GM19395 (cell line): ENCODE results near the gene SLC4A8.

Experiments used
- ATAC-seq: cut with Tn5 transposase; IDR thresholded peaks from one replicate; pipeline ENCODE4 v1.9.1; 2021; ENCODE audit warnings: mild to moderate bottlenecking, moderate library complexity; ENCODE audit not compliant: unreplicated experiment

SLC4A8 gene

DNA sequence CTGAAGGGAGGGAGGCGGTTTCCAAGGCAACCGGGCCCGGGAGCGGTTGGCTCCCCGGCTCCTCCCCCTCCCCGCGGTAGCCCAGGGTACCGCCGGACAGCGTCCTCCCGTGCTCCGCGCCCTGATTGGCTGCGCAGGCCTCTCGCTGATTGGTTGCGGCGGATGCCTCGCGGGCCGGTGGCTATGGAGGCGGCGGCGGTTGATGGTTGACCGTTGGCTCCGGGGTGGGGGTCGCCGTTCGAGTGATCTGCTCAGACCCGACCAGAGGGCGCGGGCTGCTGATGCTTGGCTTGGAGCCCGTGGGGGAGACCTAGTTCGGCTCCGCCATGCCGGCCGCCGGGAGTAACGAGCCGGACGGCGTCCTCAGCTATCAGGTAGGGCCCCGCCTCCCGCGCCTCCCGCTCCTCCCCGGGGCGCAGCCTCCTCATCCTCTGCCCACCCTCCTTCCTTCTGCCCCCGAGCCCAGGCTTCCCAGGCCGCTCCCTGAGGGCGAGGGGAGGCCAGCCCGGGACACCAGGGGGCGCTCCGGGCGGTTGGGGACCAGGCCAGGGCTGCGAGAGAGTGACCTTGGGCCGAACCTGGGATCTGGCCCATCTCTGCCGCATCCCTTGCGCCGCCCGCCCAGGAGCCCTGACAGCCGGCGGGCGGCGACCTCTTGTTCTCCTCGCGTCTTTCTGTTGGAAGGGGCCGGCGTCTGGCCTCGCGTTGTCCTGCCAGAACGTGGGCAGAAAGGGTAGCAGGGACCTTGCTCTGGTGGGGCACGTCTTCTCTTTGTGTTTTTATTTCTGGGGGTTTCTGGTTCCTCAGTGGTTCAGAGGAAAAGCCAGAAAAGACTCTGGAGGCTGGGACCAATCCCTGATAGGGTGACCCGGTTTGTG is at the start of gene SLC4A8:
TSS of gene SLC4A8 (plus strand) at position 170 of the 878 bp plus-strand sequence. CDS start at position 327, 157 bp downstream.
- ATAC-seq: peak; percentile 88

DNA sequence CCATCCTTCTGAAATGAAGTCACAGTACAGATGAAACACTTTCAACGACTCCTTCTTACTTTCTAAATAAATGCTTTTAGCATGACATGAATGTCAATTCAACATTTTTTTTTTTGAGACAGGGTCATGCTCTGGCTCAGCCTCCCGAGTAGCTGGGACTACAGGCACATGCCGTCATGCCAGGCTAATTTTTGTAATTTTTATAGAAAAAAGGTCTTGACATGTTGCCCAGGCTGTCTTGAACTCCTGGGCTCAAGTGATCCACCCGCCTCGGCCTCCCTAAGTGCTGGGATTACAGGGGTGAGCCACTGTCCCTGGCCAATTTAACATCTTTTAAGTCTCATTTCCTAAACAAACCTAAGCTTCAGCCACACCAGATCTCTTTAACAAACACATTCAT is 49.8 kb upstream of the SLC4A8 start:
- no peak for ATAC-seq

DNA sequence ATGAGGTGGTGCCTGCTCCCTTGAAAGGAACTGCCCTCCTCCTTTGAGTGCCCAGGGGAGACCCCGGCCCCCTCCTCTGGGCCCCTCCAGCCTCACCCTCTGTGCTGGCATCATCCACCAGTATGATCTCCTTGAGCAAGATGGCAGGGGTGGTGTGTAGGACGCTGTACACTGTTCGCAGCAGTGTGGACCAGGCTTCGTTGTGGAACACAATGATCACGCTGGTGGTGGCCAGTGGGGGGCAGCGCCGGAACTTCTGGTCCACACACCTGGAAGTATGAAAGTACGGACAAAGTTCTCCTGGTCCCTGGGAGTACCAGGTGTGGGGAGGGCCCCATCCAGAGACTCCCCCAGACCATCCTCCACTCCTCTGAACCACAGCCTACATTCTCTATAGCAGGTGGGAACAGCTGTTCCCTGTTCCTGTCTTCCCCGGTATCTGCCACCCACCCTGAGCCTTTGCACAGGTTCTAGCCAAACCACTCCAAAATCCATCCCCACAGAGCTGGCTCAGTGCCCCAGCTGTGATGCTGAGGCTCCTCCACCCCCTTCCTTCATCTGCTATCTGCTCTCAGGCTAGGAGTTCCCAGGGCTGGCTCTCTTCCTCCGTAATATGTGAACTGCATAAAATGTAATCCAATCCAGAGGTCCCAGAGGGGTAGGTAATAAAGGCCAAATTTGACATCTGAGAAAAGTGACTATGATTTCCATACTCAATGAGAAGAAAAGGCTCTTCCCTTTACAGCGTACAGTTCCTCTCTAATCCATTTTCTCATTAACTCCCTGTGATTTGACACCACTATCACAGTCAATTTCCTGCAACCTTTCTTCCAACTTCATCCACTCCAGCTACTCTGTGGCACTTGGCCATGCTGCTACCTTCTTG is 47.3 kb upstream of the SLC4A8 start:
- ATAC-seq: no peak

DNA sequence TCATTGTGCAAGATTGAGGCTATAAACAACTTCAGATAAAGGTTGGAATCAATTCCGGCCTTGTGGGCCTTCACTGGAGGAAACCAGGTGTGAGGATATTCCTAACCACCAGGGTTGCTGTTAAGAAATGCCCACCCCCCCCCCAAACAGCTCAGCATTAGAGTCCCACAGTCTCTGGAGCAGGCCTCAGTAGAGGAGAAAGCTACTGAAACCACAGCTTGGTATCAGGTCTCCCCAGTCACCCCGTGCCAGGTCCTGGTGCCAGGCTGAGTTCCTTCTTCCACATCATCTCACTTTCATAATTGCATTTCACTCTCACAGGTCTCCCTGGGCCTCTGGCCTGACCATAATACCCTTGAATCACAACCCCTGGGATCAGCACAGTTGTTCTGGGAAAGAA is 45.9 kb upstream of the SLC4A8 start:
- no peak for ATAC-seq

DNA sequence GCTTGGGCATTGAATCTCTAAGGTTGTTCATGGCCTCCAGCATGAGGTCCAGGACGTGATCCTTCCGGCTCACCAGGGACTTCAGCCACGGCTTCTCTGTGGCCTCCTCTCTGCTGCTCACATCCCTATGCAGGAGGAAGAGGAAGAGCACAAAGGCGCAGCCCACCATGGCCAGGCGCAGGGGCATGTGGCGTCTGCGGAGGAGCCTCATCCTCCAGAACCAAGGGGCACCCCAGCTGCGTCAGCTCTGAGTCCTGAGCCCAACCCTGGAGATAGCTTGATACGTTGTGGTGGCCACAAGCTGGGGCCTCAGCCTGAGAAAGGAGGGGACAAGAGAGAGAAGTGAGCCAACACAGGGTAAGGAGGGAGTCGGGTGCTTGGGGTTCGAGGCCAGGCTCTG is 45.1 kb upstream of the SLC4A8 start:
- ATAC-seq: no peak

DNA sequence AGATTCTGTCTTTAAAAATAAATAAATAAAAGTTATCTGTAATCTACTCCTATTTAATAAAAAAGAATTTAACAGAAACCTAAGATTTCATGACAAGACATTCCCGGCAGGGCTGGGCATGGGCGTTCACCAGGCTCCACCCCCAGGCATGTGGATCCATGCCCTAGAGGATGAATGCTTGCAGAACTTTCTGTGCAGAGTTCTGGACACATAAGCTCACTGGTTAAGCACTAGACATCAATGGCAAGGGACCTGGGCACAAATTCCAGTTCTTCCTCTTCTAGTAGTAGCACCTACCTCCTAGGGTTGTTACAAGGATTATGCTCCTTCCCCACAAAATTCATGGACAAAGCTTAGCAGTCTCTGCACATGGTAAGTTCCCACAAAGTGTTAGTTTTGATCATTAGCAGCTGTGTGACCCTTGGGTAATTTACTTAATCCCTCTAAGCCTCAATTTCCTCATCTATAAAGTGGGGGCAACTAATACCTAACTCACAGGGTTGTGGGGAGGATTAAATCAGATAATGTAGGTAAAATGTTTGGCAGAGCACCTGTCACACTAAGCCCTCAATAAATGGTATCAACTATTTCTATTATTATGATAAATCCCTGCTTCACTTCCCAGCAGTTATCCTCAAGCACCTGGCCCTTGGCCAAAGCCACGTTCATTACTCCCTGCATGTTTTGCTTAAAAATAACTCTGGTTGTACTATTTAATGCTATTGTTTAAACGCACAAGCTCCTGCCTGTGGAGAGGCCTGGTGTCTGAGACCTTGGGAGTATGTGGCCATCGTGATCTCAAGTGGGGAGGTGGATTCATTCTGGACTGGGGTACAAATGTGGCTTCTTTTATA is 43.2 kb upstream of the SLC4A8 start:
- no peak for ATAC-seq

DNA sequence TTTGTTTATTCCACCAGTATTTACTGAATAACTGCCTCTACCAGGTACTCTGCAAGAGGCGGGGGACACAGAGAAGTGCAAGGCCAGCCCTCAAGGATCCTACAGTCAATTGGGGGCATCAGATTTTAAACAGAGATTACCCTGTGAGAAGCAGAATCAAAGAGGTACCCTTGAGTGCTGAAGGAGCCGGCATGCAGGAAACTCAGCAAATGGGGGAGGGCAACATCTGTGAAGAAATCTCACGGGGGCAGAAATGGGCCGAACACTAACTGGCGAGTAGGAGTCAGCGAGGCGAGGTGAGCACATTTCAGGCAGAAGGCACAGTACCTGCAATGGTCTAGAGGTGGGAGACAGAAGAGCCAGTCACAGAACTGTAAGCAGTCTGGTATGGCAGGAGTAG is 42.5 kb upstream of the SLC4A8 start:
- no peak for ATAC-seq

DNA sequence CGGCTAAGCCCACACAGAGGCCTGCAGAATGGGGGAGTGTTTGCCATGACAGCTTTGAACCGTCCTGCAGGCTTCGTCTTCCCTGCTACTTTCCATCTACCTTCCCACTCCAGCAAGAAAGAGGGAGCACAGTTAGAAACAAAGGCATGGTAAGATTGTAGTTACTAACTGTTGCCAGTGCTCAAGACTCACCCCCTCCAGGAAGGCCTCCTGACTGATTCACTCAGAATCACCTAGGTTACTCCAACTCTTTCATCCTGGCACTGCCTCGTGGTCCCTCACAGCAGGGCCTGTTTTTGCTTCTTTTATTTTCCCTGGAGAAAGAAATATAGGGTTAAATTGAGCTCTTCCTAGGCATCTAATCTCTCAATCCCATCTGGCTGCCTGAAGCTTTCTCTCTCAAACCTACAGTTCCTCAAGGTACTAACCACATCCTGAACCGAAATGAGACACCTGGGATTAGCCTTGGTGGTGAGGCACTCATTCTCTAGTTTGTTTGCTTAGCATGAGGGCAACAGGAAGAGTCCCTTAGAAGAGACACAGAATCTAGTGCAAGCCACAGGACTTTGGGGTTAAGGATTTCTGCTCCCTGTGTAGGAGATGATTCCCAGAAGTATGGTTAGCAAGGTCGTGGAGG is 41.2 kb upstream of the SLC4A8 start:
- ATAC-seq: no peak

DNA sequence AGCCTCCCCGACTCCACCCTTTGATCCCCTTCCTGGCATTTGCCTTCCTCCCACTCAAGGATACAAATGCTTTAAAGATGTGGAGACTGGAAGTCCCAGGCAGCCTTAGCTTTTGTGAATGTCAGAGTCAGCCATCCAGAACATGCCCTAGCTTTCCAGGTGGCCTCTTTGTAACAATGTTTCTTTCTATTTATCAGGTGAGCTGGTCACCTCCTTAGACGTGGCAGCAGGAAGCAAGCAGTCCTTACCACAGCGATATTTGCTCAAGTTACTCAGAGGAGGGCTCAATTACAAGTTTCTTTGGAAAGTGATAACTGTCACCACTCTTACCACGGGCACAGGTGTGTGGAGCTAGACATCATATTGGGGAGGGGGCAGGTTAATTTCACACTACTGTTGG is 38.3 kb upstream of the SLC4A8 start:
- no peak for ATAC-seq

DNA sequence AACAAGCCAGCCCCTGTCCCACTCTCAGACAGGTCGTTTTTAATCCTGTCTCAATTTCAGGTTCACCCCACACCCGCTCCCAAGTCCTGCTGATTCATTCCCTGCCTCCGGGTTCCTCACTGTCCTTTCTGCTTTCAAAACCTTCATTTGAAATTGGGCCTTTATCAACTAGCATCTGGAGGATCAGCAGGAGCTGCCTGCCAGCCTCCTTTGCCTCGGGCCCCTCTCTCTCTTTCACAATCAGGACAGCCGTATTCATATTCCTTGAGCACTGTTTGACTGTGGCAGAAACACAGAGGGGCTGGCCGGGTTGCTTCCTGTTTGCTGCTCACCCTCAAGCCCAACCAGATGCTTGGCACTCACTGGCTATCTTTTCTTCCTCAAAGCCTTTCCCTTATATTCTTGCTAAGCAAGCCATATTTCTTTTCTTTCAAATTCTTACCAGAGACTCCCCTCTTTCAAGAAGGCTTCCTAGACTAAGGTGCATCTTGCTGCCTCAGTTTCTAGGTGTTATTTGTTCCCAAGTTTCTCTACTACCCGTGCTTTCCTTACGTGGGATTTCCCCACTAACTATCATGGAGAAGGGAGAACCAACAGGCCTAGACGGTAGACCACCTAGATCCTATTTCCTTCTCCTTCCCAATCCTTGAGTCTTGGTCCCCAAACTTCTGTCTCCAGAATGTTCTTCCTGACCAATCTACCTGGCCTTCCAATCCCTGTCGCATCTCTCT is 36.4 kb upstream of the SLC4A8 start:
- no peak for ATAC-seq

DNA sequence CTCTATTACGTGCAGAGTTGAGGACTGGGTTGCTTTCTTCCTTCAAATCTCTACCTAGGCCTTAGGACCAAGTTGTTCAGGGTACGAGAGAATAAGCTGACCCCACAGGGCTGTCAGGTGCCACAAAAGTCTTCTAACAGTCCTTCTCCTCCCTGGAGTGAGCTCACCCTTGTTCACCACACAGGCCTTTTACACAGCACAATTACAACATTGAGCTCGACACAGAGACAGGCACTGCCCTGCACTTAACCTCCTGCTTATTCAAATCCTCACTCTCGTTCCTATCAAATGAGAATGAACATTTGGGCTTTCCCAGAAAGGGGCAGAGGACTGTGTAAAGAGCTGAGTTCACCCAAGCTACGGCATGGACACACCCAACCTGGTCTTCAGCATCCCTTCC is 35.8 kb upstream of the SLC4A8 start:
- ATAC-seq: no peak

DNA sequence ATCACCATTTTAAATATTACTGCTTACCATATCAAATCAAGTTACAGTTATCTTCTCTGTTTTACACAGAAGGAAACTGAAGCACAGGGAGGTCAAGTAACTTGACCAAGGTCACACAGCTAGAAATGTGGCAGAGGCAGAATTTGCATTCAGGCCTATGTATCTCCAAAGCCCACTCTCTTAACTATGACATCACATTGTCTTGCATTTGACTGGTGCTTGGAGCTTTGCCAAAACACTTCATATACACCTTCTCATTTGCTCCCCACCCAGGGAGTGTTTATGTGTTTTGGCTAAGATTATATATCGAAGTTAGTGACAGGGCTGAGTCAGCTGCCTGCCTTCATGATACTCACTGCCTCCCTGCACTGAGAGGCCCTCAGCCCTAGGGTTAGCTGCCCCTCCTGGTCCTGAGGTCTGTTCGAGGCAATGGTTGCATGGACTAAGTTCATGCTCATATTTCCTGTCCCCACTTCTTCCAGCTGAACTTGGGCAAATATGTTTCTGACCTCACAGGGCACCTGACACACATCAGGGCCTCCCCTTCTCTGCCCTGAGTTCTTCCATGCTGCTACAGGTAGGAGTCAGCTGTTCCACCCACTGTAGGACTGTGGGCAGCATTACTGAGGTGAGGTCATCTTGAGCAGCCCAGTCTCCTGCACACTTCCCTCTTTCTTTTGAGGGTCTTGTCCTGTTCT is 35.2 kb upstream of the SLC4A8 start:
- ATAC-seq: no peak

DNA sequence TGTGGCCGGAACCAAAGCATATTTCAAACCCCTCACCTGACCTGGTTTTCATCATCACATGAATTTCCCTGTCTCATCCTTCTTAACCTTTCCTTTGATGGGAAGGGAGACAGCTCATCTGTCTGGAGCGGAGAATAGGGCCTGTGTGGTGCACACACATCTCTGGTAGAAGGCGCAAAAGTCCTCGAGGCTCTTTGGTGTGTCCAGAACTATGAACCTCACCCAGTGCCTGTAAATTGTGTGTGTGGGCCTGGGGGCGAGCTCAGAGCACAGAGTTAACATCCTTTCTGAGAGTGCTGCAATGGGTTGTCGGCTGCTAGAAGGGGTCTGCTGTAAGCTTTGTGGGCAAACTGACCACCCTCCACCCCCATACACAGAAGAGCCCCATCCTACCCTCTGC is 34.2 kb upstream of the SLC4A8 start:
- no peak for ATAC-seq

DNA sequence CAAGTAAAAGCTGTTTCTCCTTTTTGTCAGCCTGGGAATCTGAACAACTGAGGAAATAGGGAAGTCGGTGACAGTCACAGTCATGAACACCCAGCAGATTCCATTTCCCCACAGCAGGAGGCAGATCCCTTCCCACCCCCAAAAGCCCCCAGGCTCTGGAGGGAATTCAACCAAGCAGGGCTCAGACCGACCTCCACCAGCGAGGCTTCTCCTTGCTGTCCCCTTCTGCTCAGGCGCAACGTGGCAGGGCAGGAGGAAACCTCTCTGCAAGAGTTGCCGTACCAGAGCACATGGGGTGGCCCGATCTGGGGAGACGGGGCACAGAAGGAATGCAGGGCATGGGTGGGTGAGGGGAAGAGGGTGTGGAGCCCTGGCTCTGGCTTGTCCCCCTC is 33.7 kb upstream of the SLC4A8 start:
- ATAC-seq: peak; percentile 17

DNA sequence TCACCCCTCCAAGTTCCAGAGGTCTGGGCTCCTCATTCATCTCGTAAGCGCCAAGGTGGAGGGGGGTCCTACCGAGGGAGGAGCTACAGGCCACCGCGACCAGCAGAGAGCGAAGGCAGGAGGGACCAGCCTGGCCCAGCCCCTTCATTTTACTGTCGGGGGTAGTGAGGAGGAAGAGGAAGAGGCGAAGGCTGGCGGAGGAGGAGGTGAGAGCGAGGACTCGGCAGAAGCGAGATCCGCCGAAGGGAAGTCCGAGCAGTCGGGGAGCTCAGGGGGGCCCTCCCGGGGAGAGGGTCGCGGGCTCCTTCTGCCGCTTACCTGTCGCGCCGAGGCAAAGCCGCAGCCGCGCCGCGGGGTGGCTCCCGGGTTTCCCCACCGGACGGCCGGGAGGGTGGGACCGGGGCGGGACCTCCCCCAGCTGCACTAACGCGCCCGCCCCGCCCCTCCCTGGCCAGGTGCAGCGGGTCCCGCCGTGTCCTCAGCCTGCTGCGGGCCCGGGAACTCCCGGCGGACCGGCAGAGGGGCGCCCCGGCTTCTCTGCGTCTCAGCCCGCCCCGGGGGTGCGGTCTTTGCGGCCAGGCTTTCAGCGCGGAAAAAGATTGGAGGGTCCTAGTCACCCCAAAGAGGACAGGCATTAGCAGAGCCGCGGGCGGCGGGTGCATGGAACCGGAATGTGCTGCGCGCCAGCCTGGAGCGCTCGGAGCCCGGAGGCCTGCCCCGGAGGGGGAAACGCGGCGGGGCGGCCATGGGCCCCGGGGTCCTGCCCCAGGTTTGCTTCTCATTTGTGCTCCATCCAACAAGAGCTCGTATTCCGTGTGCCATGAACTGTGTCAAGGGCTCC is 33.1 kb upstream of the SLC4A8 start, which contains the start of gene GALNT6:
TSS of gene GALNT6 (minus strand) at position 124 of the 841 bp plus-strand sequence. CDS start 11,625 bp downstream, outside the sequence.
- peak; percentile 46 for ATAC-seq

DNA sequence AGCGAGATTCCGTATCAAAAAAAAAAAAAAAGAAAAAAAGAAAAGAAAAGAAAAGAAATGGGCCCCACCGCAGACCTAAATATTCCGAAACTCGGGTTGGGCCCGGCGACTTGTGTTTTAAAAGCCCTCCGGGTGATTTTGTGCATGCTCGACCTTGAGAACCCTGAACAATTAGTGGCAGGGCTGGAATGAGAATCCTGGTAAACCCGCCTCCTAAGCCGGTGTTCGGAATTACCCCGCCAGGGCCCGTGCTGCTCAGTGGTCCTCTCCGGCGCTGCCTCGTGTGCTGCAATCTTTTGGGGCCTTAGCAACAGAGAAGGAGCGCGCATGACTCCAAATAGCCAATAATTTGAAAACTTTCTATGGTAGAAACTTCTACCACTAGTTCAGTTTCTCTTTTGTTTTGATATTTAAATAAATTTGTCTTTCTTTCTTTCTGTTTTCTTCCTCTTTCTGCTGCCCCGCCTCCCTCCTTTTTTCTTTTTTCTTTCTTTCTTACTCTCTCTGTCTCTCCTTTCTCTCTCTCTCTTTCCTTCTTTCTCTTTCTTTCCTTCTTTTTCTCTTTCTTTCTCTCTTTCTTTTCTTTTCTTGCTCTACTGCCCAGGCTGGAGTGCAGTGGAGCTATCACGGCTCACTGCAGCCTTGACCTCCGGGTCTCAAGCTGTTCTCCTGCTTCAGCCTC is 31.9 kb upstream of the SLC4A8 start:
- peak; percentile 28 for ATAC-seq

DNA sequence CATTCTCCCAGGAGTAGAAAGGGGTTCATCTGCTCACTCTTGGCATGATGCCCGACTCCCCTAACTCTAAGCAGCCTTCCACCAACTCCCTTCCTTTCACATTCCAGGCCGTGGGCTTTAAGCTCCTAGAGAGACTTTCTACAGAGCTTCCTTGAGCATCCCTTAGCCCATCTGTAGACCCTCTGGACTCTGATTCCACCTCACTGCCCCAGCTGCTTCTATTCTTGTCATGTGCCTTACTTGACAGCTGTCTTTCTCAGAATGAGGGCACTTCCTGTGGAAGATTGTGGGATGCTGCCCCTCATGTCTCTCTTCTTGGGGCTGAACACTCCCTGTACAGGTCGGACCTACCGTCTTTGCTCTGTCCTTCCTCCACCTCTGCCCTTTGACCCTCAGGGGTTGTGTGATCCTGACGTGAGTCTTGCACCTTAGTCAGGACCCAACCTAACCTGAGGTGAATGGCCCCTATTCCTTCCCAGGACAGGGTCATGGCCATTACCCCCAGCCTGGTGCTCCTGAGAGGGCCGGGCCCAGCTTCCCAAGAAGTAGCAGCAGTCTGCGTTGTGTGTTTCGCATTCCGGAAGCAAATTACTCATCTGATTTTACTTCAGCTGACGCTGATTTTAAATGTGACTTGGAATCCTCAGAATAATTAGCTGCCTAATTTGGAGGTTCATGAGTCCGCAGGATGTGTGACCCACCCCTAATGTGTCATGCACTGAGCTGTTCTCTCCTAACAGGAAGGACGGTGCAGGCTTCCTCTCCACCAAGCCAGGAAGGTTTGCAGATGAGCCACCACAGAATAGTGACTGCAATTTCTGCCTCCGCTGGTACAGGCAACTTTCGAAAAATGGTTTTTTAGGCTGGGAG is 30.7 kb upstream of the SLC4A8 start:
- ATAC-seq: no peak
